Panc1 (cell line): ENCODE results near the gene FGF14. TPM values are rescaled to one million over a fixed set of nuclear protein-coding genes. Genes with fewer than 3 reads are reported as not detected.

ENCODE experiments used
- ATAC-seq: fragments of 200-7000 bp; cut with Tn5 transposase; 2 replicates; pipeline ENCODE4 v1.9.1; 2020; ENCODE audit warnings: mild to moderate bottlenecking, moderate library complexity
- BruUV-seq: library from RNA; stranded (reverse); fragments of 400-500 nt; replicated peaks from 2 replicates; lab custom pipeline; 2021; lab: Mats Ljungman, UMichigan
- CTCF ChIA-PET: fragments of 300-600 bp; sonication (Branson Sonifier 250); formaldehyde crosslinking; loops from one replicate; lab custom pipeline; 2022; ENCODE audit warnings: antibody characterized with exemption; lab: Charles Lee
- POLR2A ChIA-PET: fragments of 300-600 bp; sonication (Branson Sonifier 250); formaldehyde crosslinking; loops from one replicate; lab custom pipeline; 2022; ENCODE audit warnings: antibody characterized with exemption; lab: Charles Lee
- DNase-seq: peaks from one replicate; pipeline ENCODE4 v3.0.0-alpha.2; 2010; ENCODE audit warnings: low read depth, low spot score
- H3K27ac ChIP-seq: 2 replicates; pipeline ENCODE4 v1.5.1; 2011; ENCODE audit warnings: mild to moderate bottlenecking, low read length, inconsistent platforms
- H3K27me3 ChIP-seq: fragments of 200-500 bp; sonication (Bioruptor generic); 2 replicates; pipeline ENCODE4 v1.6.0; 2014; ENCODE audit warnings: low read length, inconsistent platforms; ENCODE audit not compliant: control insufficient read depth, insufficient read depth
- H3K36me3 ChIP-seq: fragments of 200-500 bp; sonication (Bioruptor generic); 2 replicates; pipeline ENCODE4 v1.5.1; 2014; ENCODE audit warnings: inconsistent platforms, mild to moderate bottlenecking, low read length, moderate library complexity; ENCODE audit not compliant: control insufficient read depth, insufficient read depth
- H3K4me1 ChIP-seq: 2 replicates; pipeline ENCODE4 v1.5.1; 2011; ENCODE audit warnings: inconsistent platforms, mild to moderate bottlenecking, low read length, moderate library complexity; ENCODE audit not compliant: control insufficient read depth, insufficient read depth
- H3K4me3 ChIP-seq, 2 experiments: 2 replicates each; pipeline ENCODE4 v1.5.1; 2011 to 2012; ENCODE audit warnings: low read depth in 2 of 2, low read length in 2 of 2, mild to moderate bottlenecking in 2 of 2, inconsistent platforms in 1 of 2, moderate library complexity in 1 of 2
- H3K9me3 ChIP-seq: fragments of 200-500 bp; sonication (Bioruptor generic); 2 replicates; pipeline ENCODE4 v1.5.1; 2014; ENCODE audit warnings: low read depth, mild to moderate bottlenecking, inconsistent platforms, low read length, moderate library complexity; ENCODE audit not compliant: control insufficient read depth, insufficient read depth
- POLR2AphosphoS5 ChIP-seq: IDR thresholded peaks from 2 replicates; pipeline ENCODE4 v1.6.1; 2012; ENCODE audit warnings: mild to moderate bottlenecking, low read depth, low read length, moderate library complexity
- REST ChIP-seq, 2 experiments: IDR thresholded peaks; 2 replicates each; pipeline ENCODE4 v1.6.1; 2011 to 2012; ENCODE audit warnings: low read depth in 2 of 2, control low read depth in 1 of 2, low read length in 1 of 2, mild to moderate bottlenecking in 1 of 2, moderate library complexity in 1 of 2; ENCODE audit not compliant: insufficient read depth in 1 of 2
- SIN3A ChIP-seq: IDR thresholded peaks from 2 replicates; pipeline ENCODE4 v1.6.1; 2012; ENCODE audit warnings: low read depth, mild to moderate bottlenecking, low read length, moderate library complexity, borderline replicate concordance; ENCODE audit not compliant: insufficient read depth
- TCF7L2 ChIP-seq: IDR thresholded peaks from 2 replicates; pipeline ENCODE4 v1.6.1; 2011; ENCODE audit warnings: mild to moderate bottlenecking, low read depth, low read length, inconsistent platforms
- in situ Hi-C: cut with HindIII; loops from 2 replicates; pipeline ENCODE4 v1.10.0; 2016; ENCODE audit warnings: low sequenced_read_pairs, low pct_unique_long_range_greater_than_20kb
- intact Hi-C: fragments of 100-400 bp; cut with micrococcal nuclease; formaldehyde crosslinking; loops from one replicate; pipeline ENCODE4 v1.10.0; 2022; ENCODE audit not compliant: unreplicated experiment
- total RNA-seq: library from RNA; stranded (reverse); gene quantifications from one replicate; pipeline ENCODE4 v1.2.1, GENCODE V29; 2021; ENCODE audit not compliant: unreplicated experiment
- TF ChIP-seq, protein P1 (sequence below): fragments of 450-650 bp; IDR thresholded peaks from 2 replicates; pipeline ENCODE4 v1.5.1; 2017; ENCODE audit warnings: mild to moderate bottlenecking

The FGF14 gene
- total RNA-seq, 1 experiment from 2014 or later, result 0.03 TPM

DNA sequence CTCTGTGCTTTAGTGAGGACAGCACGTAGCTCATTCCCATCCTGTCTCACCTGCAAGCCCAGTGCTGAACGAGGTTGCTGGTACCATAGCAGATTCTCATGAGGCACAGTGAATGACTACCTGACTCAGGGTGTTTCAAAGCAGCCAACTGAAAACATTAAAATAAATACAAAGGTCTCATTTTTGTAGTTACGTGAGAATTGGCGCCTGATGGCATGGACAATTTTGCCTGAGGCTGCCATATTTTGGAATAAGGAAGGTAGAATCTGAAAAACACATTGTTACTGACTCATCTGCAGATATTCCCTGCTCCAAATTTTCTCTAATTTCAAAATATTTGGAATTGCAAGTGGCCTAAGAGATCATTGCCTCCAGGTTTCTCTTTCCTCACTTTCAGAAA, 429.7 kb downstream of the FGF14 start:
- no peak overlapping the region for H3K27ac ChIP-seq
- H3K9me3 ChIP-seq, result no peaks in the 10 kb centered on the region
- no peak for ATAC-seq
- no peaks in the 10 kb centered on the region for H3K27me3 ChIP-seq
- intact Hi-C loops, result no loop called here
- no peak for DNase-seq
- H3K4me1 ChIP-seq, result no peaks in the 10 kb centered on the region
- TF ChIP-seq TCF7L2, result no peak
- no peak for TF ChIP-seq POLR2AphosphoS5
- TF ChIP-seq, protein P1, sequence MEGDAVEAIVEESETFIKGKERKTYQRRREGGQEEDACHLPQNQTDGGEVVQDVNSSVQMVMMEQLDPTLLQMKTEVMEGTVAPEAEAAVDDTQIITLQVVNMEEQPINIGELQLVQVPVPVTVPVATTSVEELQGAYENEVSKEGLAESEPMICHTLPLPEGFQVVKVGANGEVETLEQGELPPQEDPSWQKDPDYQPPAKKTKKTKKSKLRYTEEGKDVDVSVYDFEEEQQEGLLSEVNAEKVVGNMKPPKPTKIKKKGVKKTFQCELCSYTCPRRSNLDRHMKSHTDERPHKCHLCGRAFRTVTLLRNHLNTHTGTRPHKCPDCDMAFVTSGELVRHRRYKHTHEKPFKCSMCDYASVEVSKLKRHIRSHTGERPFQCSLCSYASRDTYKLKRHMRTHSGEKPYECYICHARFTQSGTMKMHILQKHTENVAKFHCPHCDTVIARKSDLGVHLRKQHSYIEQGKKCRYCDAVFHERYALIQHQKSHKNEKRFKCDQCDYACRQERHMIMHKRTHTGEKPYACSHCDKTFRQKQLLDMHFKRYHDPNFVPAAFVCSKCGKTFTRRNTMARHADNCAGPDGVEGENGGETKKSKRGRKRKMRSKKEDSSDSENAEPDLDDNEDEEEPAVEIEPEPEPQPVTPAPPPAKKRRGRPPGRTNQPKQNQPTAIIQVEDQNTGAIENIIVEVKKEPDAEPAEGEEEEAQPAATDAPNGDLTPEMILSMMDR, result no peak
- TF ChIP-seq REST (IDR thresholded peaks at IDR 0.05; ENCODE audit: insufficient read depth in 1 of 2, low read depth in 2 of 2, low read length in 1 of 2), result no peak
- TF ChIP-seq SIN3A, result no peak
- in situ Hi-C loops, result no loop called here
- no TSS peak for BruUV-seq
- CTCF ChIA-PET, result no interaction called here
- no peak overlapping the region for H3K4me3 ChIP-seq
- H3K36me3 ChIP-seq, result no peaks in the 10 kb centered on the region
- POLR2A ChIA-PET, result no interaction called here

DNA sequence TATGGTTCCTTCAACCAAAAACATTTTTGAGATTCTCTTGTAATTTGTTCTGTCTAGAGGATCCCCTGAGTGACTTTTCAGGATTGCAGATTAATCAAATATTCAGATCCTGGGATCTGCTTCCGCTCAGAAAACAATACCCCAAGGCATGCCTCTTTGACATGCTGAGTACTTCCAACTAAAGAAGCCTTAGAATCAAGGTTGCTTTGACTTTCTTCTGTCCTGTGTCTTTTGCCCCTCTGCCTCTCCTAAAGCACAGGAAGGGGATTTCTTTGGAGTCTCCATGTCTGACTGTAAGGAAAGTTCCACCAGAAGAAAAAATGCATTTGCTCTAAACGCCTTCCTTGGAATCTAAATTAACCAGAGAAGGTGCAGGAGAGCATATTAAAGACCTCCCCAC, 431.5 kb downstream of the FGF14 start:
- no peak for ATAC-seq
- intact Hi-C loops, result no loop called here
- in situ Hi-C loops, result no loop called here
- Histone ChIP-seq H3K4me1 (no peaks in the 10 kb centered on the region), H3K9me3 (no peaks in the 10 kb centered on the region), H3K27me3 (no peaks in the 10 kb centered on the region), H3K27ac (no peak overlapping the region), H3K36me3 (no peaks in the 10 kb centered on the region), H3K4me3 (no peak overlapping the region)
- no TSS peak for BruUV-seq
- TF ChIP-seq SIN3A (no peak), REST (IDR thresholded peaks at IDR 0.05; ENCODE audit: insufficient read depth in 1 of 2, low read depth in 2 of 2, low read length in 1 of 2) (no peak), TCF7L2 (no peak), POLR2AphosphoS5 (no peak)
- TF ChIP-seq, protein P1, result no peak
- ChIA-PET POLR2A (no interaction called here), CTCF (no interaction called here)
- no peak for DNase-seq
